Ectodermal cell (in vitro differentiated cells): ENCODE data around the gene BOC. TPM values are rescaled to one million over a fixed set of nuclear protein-coding genes. Genes with fewer than 3 reads are reported as not detected.

Source experiments
- H3K27ac ChIP-seq: 2 replicates; pipeline ENCODE4 v1.7.0; 2013; ENCODE audit warnings: mild to moderate bottlenecking, low read depth, low read length; ENCODE audit not compliant: insufficient read depth, poor library complexity, severe bottlenecking
- H3K27me3 ChIP-seq: 2 replicates; pipeline ENCODE4 v1.7.0; 2013; ENCODE audit warnings: mild to moderate bottlenecking, low read length; ENCODE audit not compliant: insufficient read depth, control insufficient read depth, poor library complexity, severe bottlenecking
- H3K36me3 ChIP-seq: one replicate; pipeline ENCODE4 v1.7.0; 2013; ENCODE audit warnings: low read length; ENCODE audit not compliant: control insufficient read depth, insufficient read depth
- H3K4me1 ChIP-seq: one replicate; pipeline ENCODE4 v1.7.0; 2013; ENCODE audit warnings: low read length; ENCODE audit not compliant: control insufficient read depth, insufficient read depth
- H3K4me3 ChIP-seq: 2 replicates; pipeline ENCODE4 v1.7.0; 2013; ENCODE audit warnings: low read depth, low read length, control low read depth; ENCODE audit not compliant: insufficient read depth
- H3K9me3 ChIP-seq: 2 replicates; pipeline ENCODE4 v1.7.0; 2013; ENCODE audit warnings: mild to moderate bottlenecking, low read length, moderate library complexity; ENCODE audit not compliant: control insufficient read depth
- WGBS, 2 experiments: methylation state at CpG; one replicate each; pipeline ENCODE4 v1.1.7; 2013; ENCODE audit warnings: missing lambda C conversion rate in 2 of 2; 5-methylcytosine and 5-hydroxymethylcytosine counted together
- polyA plus RNA-seq, 4 experiments: library from polyadenylated mRNA; stranded (reverse); fragments of 50-300 nt; gene quantifications; one replicate each; pipeline ENCODE4 v1.2.3, GENCODE V29; 2013

Gene BOC
- polyA plus RNA-seq (2013, experiment 1 of 4), result 278 TPM
- polyA plus RNA-seq (2013, experiment 2 of 4), result 240 TPM
- 186 TPM for polyA plus RNA-seq (2013, experiment 3 of 4)
- polyA plus RNA-seq (2013, experiment 4 of 4), result 200 TPM

GRCh38 chr3:113211330-113212149 is at the start of gene BOC:
BOC (plus strand) TSS chr3:113211557; CDS start chr3:113249803, 38,246 bp downstream.
- Histone ChIP-seq H3K4me1 (peaks cover 31% of the 10 kb centered on the region), H3K36me3 (peaks cover 13% of the 10 kb centered on the region), H3K9me3 (no peaks in the 10 kb centered on the region), H3K27ac (peak within 1 kb of the TSS; percentile 74), H3K27me3 (no peaks in the 10 kb centered on the region), H3K4me3 (peak within 1 kb of the TSS; percentile 98)
- WGBS, 2 experiments, result 0% methylated on average over 76 of the region's 76 CpGs

- H3K4me3 ChIP-seq, result no peak overlapping the region
- peaks cover 13% of the 10 kb centered on the region for H3K4me1 ChIP-seq
- H3K36me3 ChIP-seq, result no peaks in the 10 kb centered on the region
- no peak overlapping the region for H3K27ac ChIP-seq
- H3K9me3 ChIP-seq, result no peaks in the 10 kb centered on the region
- 91 to 92% methylated on average over 4 of the region's 4 CpGs for whole genome bisulfite sequencing, 2 experiments
- no peaks in the 10 kb centered on the region for H3K27me3 ChIP-seq
Measured at GRCh38 chr3:113161661-113162060, 49.7 kb upstream of the BOC start.

- H3K27ac ChIP-seq, result no peak overlapping the region
- peaks cover 26% of the 10 kb centered on the region for H3K4me1 ChIP-seq
- no peak overlapping the region for H3K4me3 ChIP-seq
- H3K36me3 ChIP-seq, result no peaks in the 10 kb centered on the region
- no peaks in the 10 kb centered on the region for H3K9me3 ChIP-seq
- 90 to 94% methylated on average over 6 of the region's 6 CpGs for WGBS, 2 experiments
- H3K27me3 ChIP-seq, result no peaks in the 10 kb centered on the region
Measured at GRCh38 chr3:113163152-113163551, 48.2 kb upstream of the BOC start.

GRCh38 chr3:113165841-113166240 is 45.5 kb upstream of the BOC start:
- Histone ChIP-seq H3K27ac (no peak overlapping the region), H3K4me1 (peaks cover 43% of the 10 kb centered on the region), H3K9me3 (no peaks in the 10 kb centered on the region)

GRCh38 chr3:113166357-113166718 is 45.0 kb upstream of the BOC start:
- Histone ChIP-seq H3K9me3 (no peaks in the 10 kb centered on the region), H3K36me3 (no peaks in the 10 kb centered on the region), H3K4me1 (peaks cover 43% of the 10 kb centered on the region), H3K27me3 (no peaks in the 10 kb centered on the region), H3K27ac (peak overlapping the region; percentile 67), H3K4me3 (no peak overlapping the region)
- 74 to 81% methylated on average over 1 of the region's 1 CpG for WGBS, 2 experiments

More at GRCh38 chr3:113165841-113166240, 45.5 kb upstream of the BOC start:
- no peaks in the 10 kb centered on the region for H3K27me3 ChIP-seq
- WGBS, 2 experiments, result 80 to 87% methylated on average over 2 of the region's 3 CpGs
- no peak overlapping the region for H3K4me3 ChIP-seq
- no peaks in the 10 kb centered on the region for H3K36me3 ChIP-seq

- no peaks in the 10 kb centered on the region for H3K36me3 ChIP-seq
- H3K4me3 ChIP-seq, result no peak overlapping the region
- no peaks in the 10 kb centered on the region for H3K27me3 ChIP-seq
- WGBS, 2 experiments, result 15 to 16% methylated on average over 12 of the region's 12 CpGs
- H3K9me3 ChIP-seq, result no peaks in the 10 kb centered on the region
- peaks cover 43% of the 10 kb centered on the region for H3K4me1 ChIP-seq
- H3K27ac ChIP-seq, result peak overlapping the region; percentile 67
Measured at GRCh38 chr3:113166719-113167492, 44.5 kb upstream of the BOC start.

GRCh38 chr3:113167825-113168801 is 43.2 kb upstream of the BOC start:
- H3K27me3 ChIP-seq, result no peaks in the 10 kb centered on the region
- H3K4me1 ChIP-seq, result peaks cover 43% of the 10 kb centered on the region
- H3K27ac ChIP-seq, result no peak overlapping the region
- no peaks in the 10 kb centered on the region for H3K9me3 ChIP-seq
- 80 to 82% methylated on average over 7 of the region's 7 CpGs for WGBS, 2 experiments
- no peaks in the 10 kb centered on the region for H3K36me3 ChIP-seq
- no peak overlapping the region for H3K4me3 ChIP-seq

GRCh38 chr3:113169891-113170452 is 41.4 kb upstream of the BOC start:
- peaks cover 42% of the 10 kb centered on the region for H3K4me1 ChIP-seq
- no peaks in the 10 kb centered on the region for H3K9me3 ChIP-seq
- WGBS, 2 experiments, result 70 to 77% methylated on average over 6 of the region's 6 CpGs
- no peak overlapping the region for H3K4me3 ChIP-seq
- H3K27me3 ChIP-seq, result no peaks in the 10 kb centered on the region
- H3K27ac ChIP-seq, result no peak overlapping the region
- H3K36me3 ChIP-seq, result no peaks in the 10 kb centered on the region

GRCh38 chr3:113170771-113171170 is 40.6 kb upstream of the BOC start:
- Histone ChIP-seq H3K27ac (no peak overlapping the region), H3K9me3 (no peaks in the 10 kb centered on the region), H3K27me3 (no peaks in the 10 kb centered on the region), H3K36me3 (no peaks in the 10 kb centered on the region), H3K4me1 (peaks cover 39% of the 10 kb centered on the region), H3K4me3 (no peak overlapping the region)
- 90 to 91% methylated on average over 5 to 7 of the region's 7 CpGs for WGBS, 2 experiments
